B cell (primary cell): ENCODE results near the gene FAM174C.

ENCODE experiments used
- EZH2 ChIP-seq: IDR thresholded peaks from 2 replicates; pipeline ENCODE4 v1.6.1; 2012; ENCODE audit warnings: borderline replicate concordance, low read depth, mild to moderate bottlenecking, moderate library complexity, low read length; ENCODE audit not compliant: insufficient read depth, poor library complexity, severe bottlenecking
- TF ChIP-seq, protein P1 (sequence below): fragments of 200-600 bp; IDR thresholded peaks from one replicate; pipeline ENCODE4 v1.8.0; 2022; ENCODE audit warnings: antibody characterized with exemption, mild to moderate bottlenecking

DNA sequence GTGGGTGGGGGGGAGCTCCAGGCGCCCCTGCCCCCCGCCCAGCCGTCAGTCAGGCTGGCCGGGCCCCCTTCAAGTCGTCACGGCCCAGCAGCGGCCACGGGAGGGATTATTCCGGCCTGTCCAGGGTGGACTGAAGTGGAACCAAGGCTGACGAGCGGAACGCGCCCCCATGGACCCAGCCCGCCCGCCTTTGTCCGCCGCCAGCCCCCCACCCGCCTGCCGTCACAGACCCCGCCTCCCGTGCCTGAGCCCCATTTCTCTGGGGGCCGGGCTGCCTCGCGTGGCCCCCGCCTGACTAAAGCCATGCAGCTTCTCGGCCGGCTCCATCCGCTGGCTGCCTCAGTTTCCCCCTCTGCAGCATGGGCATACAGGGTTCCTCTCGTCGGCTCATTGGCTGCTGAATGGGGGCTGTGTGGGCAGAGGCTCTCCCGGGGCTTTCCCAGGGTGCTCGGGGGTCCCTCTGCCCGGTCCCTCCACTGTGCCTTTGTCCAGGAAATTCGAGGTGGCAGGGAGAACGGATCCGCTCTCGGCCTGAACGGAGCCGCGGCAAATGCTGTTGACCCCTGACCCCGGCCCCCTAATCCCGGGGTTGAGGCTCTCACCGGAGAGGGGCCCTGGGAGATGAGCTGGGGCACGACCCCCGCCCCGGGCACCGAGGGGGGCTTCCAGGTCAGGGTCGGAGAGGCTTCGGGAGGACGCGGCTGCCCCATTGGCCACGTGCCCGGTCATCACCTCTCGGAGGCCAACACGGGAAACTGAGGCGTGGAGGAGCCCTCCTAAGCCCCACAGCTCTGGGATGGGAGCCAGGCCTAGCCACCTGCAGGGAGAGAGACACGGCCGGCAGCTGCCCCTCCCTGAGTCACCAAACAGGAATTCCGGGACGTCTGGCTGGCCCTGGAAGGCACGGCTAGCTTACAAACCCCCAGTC, 37.7 kb downstream of the FAM174C start:
- TF ChIP-seq, protein P1, sequence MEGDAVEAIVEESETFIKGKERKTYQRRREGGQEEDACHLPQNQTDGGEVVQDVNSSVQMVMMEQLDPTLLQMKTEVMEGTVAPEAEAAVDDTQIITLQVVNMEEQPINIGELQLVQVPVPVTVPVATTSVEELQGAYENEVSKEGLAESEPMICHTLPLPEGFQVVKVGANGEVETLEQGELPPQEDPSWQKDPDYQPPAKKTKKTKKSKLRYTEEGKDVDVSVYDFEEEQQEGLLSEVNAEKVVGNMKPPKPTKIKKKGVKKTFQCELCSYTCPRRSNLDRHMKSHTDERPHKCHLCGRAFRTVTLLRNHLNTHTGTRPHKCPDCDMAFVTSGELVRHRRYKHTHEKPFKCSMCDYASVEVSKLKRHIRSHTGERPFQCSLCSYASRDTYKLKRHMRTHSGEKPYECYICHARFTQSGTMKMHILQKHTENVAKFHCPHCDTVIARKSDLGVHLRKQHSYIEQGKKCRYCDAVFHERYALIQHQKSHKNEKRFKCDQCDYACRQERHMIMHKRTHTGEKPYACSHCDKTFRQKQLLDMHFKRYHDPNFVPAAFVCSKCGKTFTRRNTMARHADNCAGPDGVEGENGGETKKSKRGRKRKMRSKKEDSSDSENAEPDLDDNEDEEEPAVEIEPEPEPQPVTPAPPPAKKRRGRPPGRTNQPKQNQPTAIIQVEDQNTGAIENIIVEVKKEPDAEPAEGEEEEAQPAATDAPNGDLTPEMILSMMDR, result no peak
- no peak for TF ChIP-seq EZH2
